ENCODE data around the gene HSBP1.

Gene HSBP1

DNA sequence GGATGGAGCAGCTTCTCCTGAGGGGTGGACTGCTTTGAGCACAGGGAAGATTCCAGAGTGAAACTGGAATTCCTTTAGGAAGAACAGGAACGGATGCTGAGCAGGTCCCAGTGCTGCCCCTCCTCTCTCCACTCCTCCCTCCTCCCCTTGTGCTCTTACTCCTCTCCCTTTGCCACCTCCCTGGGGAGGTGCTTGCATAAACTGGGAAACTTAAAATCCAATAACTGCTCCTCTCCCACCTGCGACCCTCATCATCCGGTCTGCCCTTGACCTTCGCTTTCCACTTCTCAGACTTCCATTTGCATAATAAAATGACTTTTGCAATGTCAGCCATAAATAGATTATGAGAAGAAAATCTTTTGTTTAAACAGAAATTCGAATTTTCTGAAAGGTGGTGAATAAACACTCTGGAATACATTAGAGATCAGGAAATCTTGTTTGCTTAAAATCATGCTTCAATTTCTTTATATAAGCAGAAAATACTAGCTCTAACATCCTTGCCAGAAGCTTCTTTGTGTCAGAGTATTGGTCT lies 23.7 kb downstream of the HSBP1 start:
- H3K9ac ChIP-seq (ENCODE audit: low read depth, low read length, poor library complexity) = no peak overlapping the region
- no peaks in the 10 kb centered on the region for H3K79me1 ChIP-seq (ENCODE audit: low read depth, low read length)
- no peak overlapping the region for H3K27ac ChIP-seq (replicated peaks; ENCODE audit: low read length)
- H2AK5ac ChIP-seq (ENCODE audit: low read depth, low read length) = no peak overlapping the region
- H3K23ac ChIP-seq (ENCODE audit: low read depth, low read length, poor library complexity) = no peak overlapping the region
- no peak overlapping the region for H4K91ac ChIP-seq (ENCODE audit: low read depth, low read length, poor library complexity)
- H3K4me1 ChIP-seq (ENCODE audit: control insufficient read depth in 2 of 2, insufficient read depth in 1 of 2, low read depth in 1 of 2, low read length in 2 of 2) = no peaks in the 10 kb centered on the region
- no peak for DNase-seq (ENCODE audit: low spot score)
- H3K36me3 ChIP-seq (replicated peaks in 1 of 2; ENCODE audit: control insufficient read depth in 2 of 2, insufficient read depth in 2 of 2, low read length in 2 of 2) = no peaks in the 10 kb centered on the region
- H4K8ac ChIP-seq (ENCODE audit: low read depth, low read length) = no peak overlapping the region
- no peak overlapping the region for H3K18ac ChIP-seq (ENCODE audit: low read length)
- H2BK5ac ChIP-seq (ENCODE audit: low read length) = no peak overlapping the region
- no peak overlapping the region for H2AFZ ChIP-seq (ENCODE audit: low read length)
- H3K4me3 ChIP-seq (ENCODE audit: low read length in 2 of 2) = no peak overlapping the region
- WGBS, 2 donors (ENCODE audit: extremely low coverage in 2 of 2, insufficient read length in 2 of 2, insufficient replicate concordance in 1 of 2) = no CpG with 5 or more reads among the region's 5 CpGs
- H2BK15ac ChIP-seq (ENCODE audit: low read length) = no peak overlapping the region
- no peak overlapping the region for H3K4me2 ChIP-seq (ENCODE audit: insufficient read depth, low read length, poor library complexity, severe bottlenecking)
- peaks cover 0 to 17% of the 10 kb centered on the region in 2 donors for H3K9me3 ChIP-seq (replicated peaks in 1 of 2; ENCODE audit: control insufficient read depth in 2 of 2, insufficient read depth in 1 of 2, low read depth in 1 of 2, low read length in 2 of 2)
- no peak overlapping the region for H2BK12ac ChIP-seq (ENCODE audit: low read length)
- no peaks in the 10 kb centered on the region for H3K27me3 ChIP-seq (ENCODE audit: control insufficient read depth in 3 of 3, insufficient read depth in 3 of 3, low read depth in 1 of 3, low read length in 3 of 3)
- no peak overlapping the region for H2BK120ac ChIP-seq (ENCODE audit: low read depth, low read length)
- no peak overlapping the region for H3K14ac ChIP-seq (ENCODE audit: low read length)
- H3K4ac ChIP-seq (ENCODE audit: low read length) = no peak overlapping the region

DNA sequence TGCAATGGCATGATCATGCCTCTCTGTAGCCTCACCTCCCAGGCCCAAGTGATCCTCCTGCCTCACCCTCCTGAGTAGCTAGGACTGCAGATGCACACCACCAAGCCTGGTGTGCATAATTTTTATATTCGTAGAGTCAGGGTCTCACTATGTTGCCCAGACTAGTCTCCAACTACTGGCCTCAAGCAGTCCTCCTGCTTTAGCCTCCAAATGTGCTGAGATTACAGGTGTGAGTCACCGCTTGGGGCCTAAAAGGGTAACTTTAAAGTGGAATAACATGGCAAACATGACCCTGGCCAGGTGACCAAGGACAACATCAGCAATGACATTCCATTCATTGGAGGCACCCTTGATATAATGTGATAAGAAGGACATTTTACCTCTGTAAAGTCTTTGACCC lies 26.1 kb downstream of the HSBP1 start:
- Histone ChIP-seq H3K27ac (replicated peaks; ENCODE audit: low read length) (no peak overlapping the region), H4K91ac (ENCODE audit: low read depth, low read length, poor library complexity) (no peak overlapping the region), H3K23ac (ENCODE audit: low read depth, low read length, poor library complexity) (no peak overlapping the region), H2AFZ (ENCODE audit: low read length) (no peak overlapping the region), H2AK5ac (ENCODE audit: low read depth, low read length) (no peak overlapping the region), H3K4me3 (ENCODE audit: low read length in 2 of 2) (no peak overlapping the region), H3K27me3 (ENCODE audit: control insufficient read depth in 3 of 3, insufficient read depth in 3 of 3, low read depth in 1 of 3, low read length in 3 of 3) (no peaks in the 10 kb centered on the region), H3K9me3 (replicated peaks in 1 of 2; ENCODE audit: control insufficient read depth in 2 of 2, insufficient read depth in 1 of 2, low read depth in 1 of 2, low read length in 2 of 2) (peaks cover 0 to 22% of the 10 kb centered on the region in 2 donors), H3K18ac (ENCODE audit: low read length) (no peak overlapping the region), H2BK15ac (ENCODE audit: low read length) (no peak overlapping the region), H2BK12ac (ENCODE audit: low read length) (no peak overlapping the region), H3K9ac (ENCODE audit: low read depth, low read length, poor library complexity) (no peak overlapping the region), H2BK5ac (ENCODE audit: low read length) (no peak overlapping the region), H3K4ac (ENCODE audit: low read length) (no peak overlapping the region), H3K14ac (ENCODE audit: low read length) (no peak overlapping the region), H3K79me1 (ENCODE audit: low read depth, low read length) (no peaks in the 10 kb centered on the region), H3K36me3 (replicated peaks in 1 of 2; ENCODE audit: control insufficient read depth in 2 of 2, insufficient read depth in 2 of 2, low read length in 2 of 2) (no peaks in the 10 kb centered on the region), H4K8ac (ENCODE audit: low read depth, low read length) (no peak overlapping the region), H3K4me1 (ENCODE audit: control insufficient read depth in 2 of 2, insufficient read depth in 1 of 2, low read depth in 1 of 2, low read length in 2 of 2) (no peaks in the 10 kb centered on the region), H3K4me2 (ENCODE audit: insufficient read depth, low read length, poor library complexity, severe bottlenecking) (no peak overlapping the region), H2BK120ac (ENCODE audit: low read depth, low read length) (no peak overlapping the region)
- DNase-seq (ENCODE audit: low spot score) = no peak
- no CpG with 5 or more reads among the region's 2 CpGs for WGBS, 2 donors (ENCODE audit: extremely low coverage in 2 of 2, insufficient read length in 2 of 2, insufficient replicate concordance in 1 of 2)

DNA sequence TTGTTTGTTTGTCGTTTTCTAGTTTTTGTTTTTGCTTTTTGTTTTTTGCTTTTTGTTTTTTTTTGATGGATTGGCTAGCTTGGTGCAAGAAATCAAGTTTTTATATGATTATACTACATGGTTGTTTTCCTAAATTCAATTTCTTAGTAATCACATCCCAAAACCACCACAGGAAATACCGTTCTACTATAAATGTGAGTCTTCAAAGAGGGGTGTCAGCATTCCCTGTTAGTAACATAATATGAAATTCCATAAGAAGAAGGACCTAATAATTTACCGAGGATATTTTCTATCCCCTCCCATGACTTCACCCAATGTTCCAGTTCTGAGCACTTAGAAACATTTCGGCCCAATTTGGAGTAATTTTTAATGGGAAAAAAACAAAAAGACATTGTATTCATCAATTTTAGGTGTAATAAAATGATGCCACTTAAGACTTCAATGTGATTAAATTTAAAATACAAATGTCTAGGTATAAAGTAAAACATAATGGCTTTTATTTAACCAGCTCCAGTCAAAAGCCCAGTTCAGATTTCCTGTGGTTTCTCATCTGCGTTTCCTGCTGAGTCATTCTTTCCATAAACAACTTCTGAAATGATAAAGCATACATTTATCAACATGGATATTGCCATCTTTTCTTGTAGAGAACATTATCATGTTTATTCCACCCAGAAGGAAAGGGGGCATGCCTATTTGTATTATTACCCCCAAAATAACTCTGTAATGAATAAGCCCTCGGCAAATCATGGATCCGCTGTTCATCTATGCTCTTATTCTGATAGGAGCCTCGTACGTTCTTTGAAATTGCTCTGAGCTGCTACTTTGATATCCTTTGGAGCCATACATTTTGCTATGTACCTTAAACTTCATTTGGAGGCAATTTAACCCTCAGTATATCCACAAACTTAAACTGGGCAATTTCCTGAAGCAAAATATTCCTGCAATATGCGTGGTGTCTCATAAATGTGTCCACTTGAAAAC lies 28.1 kb downstream of the HSBP1 start:
- WGBS, 2 donors (ENCODE audit: extremely low coverage in 2 of 2, insufficient read length in 2 of 2, insufficient replicate concordance in 1 of 2) = no CpG with 5 or more reads among the region's 10 CpGs
- no peak for DNase-seq (ENCODE audit: low spot score)
- H3K27ac ChIP-seq (replicated peaks; ENCODE audit: low read length) = no peak overlapping the region

DNA sequence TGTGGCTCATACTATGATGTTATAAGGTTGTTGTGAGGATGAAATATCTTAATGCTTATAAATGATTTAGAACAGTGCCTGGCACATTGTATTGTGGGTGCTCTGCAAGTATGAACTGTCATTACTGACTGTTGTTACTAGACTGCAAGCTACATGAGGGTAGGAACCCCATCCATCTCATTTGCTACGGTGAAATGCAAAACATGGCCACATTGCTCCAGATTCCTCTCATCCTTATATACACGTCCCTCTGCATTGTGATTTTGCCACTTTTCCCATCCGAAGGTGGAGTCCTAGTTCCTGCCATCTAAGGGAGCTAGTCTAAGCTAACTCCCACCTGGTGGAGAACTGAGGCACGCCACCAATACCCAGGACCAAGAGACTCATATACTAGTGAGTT lies 29.8 kb downstream of the HSBP1 start:
- Histone ChIP-seq H2BK12ac (ENCODE audit: low read length) (no peak overlapping the region), H4K91ac (ENCODE audit: low read depth, low read length, poor library complexity) (no peak overlapping the region), H3K9me3 (replicated peaks in 1 of 2; ENCODE audit: control insufficient read depth in 2 of 2, insufficient read depth in 1 of 2, low read depth in 1 of 2, low read length in 2 of 2) (peaks cover 2 to 16% of the 10 kb centered on the region in 2 donors), H2AFZ (ENCODE audit: low read length) (no peak overlapping the region), H3K18ac (ENCODE audit: low read length) (no peak overlapping the region), H2BK15ac (ENCODE audit: low read length) (no peak overlapping the region), H2BK120ac (ENCODE audit: low read depth, low read length) (no peak overlapping the region), H3K27me3 (ENCODE audit: control insufficient read depth in 3 of 3, insufficient read depth in 3 of 3, low read depth in 1 of 3, low read length in 3 of 3) (no peaks in the 10 kb centered on the region), H3K9ac (ENCODE audit: low read depth, low read length, poor library complexity) (no peak overlapping the region), H4K8ac (ENCODE audit: low read depth, low read length) (no peak overlapping the region), H3K14ac (ENCODE audit: low read length) (no peak overlapping the region), H2AK5ac (ENCODE audit: low read depth, low read length) (no peak overlapping the region), H3K4me1 (ENCODE audit: control insufficient read depth in 2 of 2, insufficient read depth in 1 of 2, low read depth in 1 of 2, low read length in 2 of 2) (peaks cover 0 to 8% of the 10 kb centered on the region in 2 donors), H3K4me2 (ENCODE audit: insufficient read depth, low read length, poor library complexity, severe bottlenecking) (no peak overlapping the region), H2BK5ac (ENCODE audit: low read length) (no peak overlapping the region), H3K4me3 (ENCODE audit: low read length in 2 of 2) (no peak overlapping the region), H3K27ac (replicated peaks; ENCODE audit: low read length) (no peak overlapping the region), H3K23ac (ENCODE audit: low read depth, low read length, poor library complexity) (no peak overlapping the region), H3K4ac (ENCODE audit: low read length) (no peak overlapping the region), H3K79me1 (ENCODE audit: low read depth, low read length) (no peaks in the 10 kb centered on the region), H3K36me3 (replicated peaks in 1 of 2; ENCODE audit: control insufficient read depth in 2 of 2, insufficient read depth in 2 of 2, low read length in 2 of 2) (no peaks in the 10 kb centered on the region)
- DNase-seq (ENCODE audit: low spot score) = no peak
- no CpG with 5 or more reads among the region's 4 CpGs for WGBS, 2 donors (ENCODE audit: extremely low coverage in 2 of 2, insufficient read length in 2 of 2, insufficient replicate concordance in 1 of 2)

More for the DNA sequence above, 28.1 kb downstream of the HSBP1 start:
- no peak overlapping the region for H3K14ac ChIP-seq (ENCODE audit: low read length)
- no peak overlapping the region for H2BK120ac ChIP-seq (ENCODE audit: low read depth, low read length)
- no peaks in the 10 kb centered on the region for H3K27me3 ChIP-seq (ENCODE audit: control insufficient read depth in 3 of 3, insufficient read depth in 3 of 3, low read depth in 1 of 3, low read length in 3 of 3)
- H3K9ac ChIP-seq (ENCODE audit: low read depth, low read length, poor library complexity) = no peak overlapping the region
- no peak overlapping the region for H3K18ac ChIP-seq (ENCODE audit: low read length)
- no peak overlapping the region for H2AFZ ChIP-seq (ENCODE audit: low read length)
- H3K79me1 ChIP-seq (ENCODE audit: low read depth, low read length) = no peaks in the 10 kb centered on the region
- H3K4me1 ChIP-seq (ENCODE audit: control insufficient read depth in 2 of 2, insufficient read depth in 1 of 2, low read depth in 1 of 2, low read length in 2 of 2) = peaks cover 0 to 2% of the 10 kb centered on the region in 2 donors
- no peak overlapping the region for H4K91ac ChIP-seq (ENCODE audit: low read depth, low read length, poor library complexity)
- no peak overlapping the region for H3K4me2 ChIP-seq (ENCODE audit: insufficient read depth, low read length, poor library complexity, severe bottlenecking)
- H2BK5ac ChIP-seq (ENCODE audit: low read length) = no peak overlapping the region
- H3K23ac ChIP-seq (ENCODE audit: low read depth, low read length, poor library complexity) = no peak overlapping the region
- no peaks in the 10 kb centered on the region for H3K36me3 ChIP-seq (replicated peaks in 1 of 2; ENCODE audit: control insufficient read depth in 2 of 2, insufficient read depth in 2 of 2, low read length in 2 of 2)
- H2AK5ac ChIP-seq (ENCODE audit: low read depth, low read length) = no peak overlapping the region
- no peak overlapping the region for H2BK12ac ChIP-seq (ENCODE audit: low read length)
- no peak overlapping the region for H3K4ac ChIP-seq (ENCODE audit: low read length)
- H3K4me3 ChIP-seq (ENCODE audit: low read length in 2 of 2) = no peak overlapping the region
- H3K9me3 ChIP-seq (replicated peaks in 1 of 2; ENCODE audit: control insufficient read depth in 2 of 2, insufficient read depth in 1 of 2, low read depth in 1 of 2, low read length in 2 of 2) = peaks cover 0 to 22% of the 10 kb centered on the region in 2 donors
- H4K8ac ChIP-seq (ENCODE audit: low read depth, low read length) = no peak overlapping the region
- no peak overlapping the region for H2BK15ac ChIP-seq (ENCODE audit: low read length)
